GM12892 (cell line): ENCODE results near the gene LRRN2.

Experiments used
- DNase-seq: peaks from one replicate; pipeline ENCODE4 v3.0.0; 2011; ENCODE audit not compliant: insufficient read length
- FAIRE-seq: peaks from 2 replicates; lab custom pipeline; 2011; peaks lifted over from hg19 to GRCh38; lab: Jason Lieb, UNC
- POLR2A ChIP-seq: IDR thresholded peaks from 2 replicates; pipeline ENCODE4 v1.6.1; 2011; ENCODE audit warnings: low read depth, low read length, control low read depth
- POLR2AphosphoS5 ChIP-seq: IDR thresholded peaks from 2 replicates; pipeline ENCODE4 v1.6.1; 2011; ENCODE audit warnings: low read depth, low read length, control low read depth
- TAF1 ChIP-seq: IDR thresholded peaks from 2 replicates; pipeline ENCODE4 v1.6.1; 2011; ENCODE audit warnings: low read depth, mild to moderate bottlenecking, control low read depth, low read length, borderline replicate concordance

LRRN2 gene

GRCh38 chr1:204581759-204582158 is 103.8 kb downstream of the LRRN2 start:
- TF ChIP-seq TAF1 (no peak), POLR2A (no peak), POLR2AphosphoS5 (no peak)
- DNase-seq (no peak), FAIRE-seq (peak; percentile 33)

DNA sequence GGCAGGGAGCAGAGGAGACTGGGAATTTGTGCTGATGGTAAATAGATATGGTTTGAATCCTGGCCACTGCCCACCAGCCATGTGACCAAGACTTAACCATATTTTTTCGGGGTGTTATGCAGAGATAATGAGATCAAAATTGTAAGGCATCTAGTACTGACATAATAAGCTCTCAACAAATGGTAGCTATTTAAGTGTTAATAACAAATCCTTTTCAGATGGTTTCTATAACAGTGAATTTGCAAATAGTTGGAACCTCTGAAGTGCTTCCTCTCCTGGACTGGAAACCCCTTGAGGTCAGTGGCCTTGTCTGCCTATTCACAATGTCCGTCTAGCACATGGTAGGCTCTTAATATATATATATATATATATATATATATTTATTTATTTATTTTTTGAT is 104.7 kb downstream of the LRRN2 start:
- TF ChIP-seq TAF1 (no peak), POLR2A (no peak), POLR2AphosphoS5 (no peak)
- FAIRE-seq (no peak), DNase-seq (no peak)

DNA sequence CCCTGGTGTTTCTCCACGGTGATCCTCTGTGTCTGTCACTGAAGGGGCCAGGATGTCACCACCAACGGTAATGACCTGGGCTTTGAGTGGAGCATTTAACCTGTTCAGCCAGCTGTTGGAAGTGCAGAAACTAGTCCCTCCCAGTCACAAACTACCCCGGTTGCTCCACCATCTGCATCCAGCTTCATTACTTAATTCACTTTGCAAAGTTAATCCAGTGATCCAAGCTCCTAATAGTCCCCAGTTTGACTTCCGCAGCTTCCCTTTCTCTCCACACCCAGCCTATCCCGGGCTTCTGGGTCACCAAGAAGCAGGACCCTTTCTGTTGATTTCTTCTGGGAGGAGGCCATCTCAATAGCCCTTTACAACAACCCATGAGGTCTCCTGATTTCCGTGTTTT is 105.9 kb downstream of the LRRN2 start:
- DNase-seq = no peak
- FAIRE-seq = no peak

GRCh38 chr1:204578867-204579664 is 106.5 kb downstream of the LRRN2 start:
- TF ChIP-seq POLR2AphosphoS5 (no peak), POLR2A (no peak; the same call in 1 of the 2 replicates), TAF1 (0 out of 2 replicates have a peak, but pooled peaks have one; percentile 17)
- FAIRE-seq (peak; percentile 84), DNase-seq (peak; percentile 62)

More for the DNA sequence above, 105.9 kb downstream of the LRRN2 start:
- TF ChIP-seq POLR2AphosphoS5 = no peak
- no peak for TF ChIP-seq TAF1
- no peak for TF ChIP-seq POLR2A

DNA sequence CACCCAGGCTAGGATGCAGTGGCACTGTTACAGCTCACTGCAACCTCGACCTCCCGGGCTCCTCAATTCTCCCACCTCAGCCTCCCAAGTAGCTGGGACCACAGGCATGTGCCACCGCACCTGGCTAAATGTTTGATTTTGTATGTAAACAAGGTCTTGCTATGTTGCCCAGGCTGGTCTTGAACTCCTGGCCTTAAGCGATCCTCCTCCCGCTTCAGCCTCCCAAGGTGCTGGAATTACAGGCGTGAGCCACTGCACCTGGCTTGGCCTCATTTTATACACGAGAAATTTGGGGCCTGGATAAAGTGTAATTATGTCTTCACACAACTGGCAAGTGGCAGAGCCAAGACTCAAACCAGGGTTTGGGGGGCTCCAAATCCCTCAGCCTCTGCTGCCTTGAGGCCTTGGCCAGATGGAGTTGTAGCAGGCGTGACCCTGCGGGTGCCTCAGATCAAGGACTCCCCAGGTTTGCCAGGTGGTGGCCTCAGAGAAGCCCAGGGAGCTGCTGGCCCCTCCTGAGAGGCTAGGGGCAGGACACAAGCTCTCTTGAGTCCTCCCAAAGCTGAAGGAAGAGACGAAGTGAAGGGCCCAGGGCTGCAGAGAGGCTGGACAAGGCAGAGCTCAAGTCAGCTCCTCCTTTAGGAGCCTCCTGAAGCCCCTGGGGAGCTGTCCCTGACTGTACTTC is 107.6 kb downstream of the LRRN2 start:
- no peak for FAIRE-seq
- no peak for TF ChIP-seq POLR2A
- no peak for TF ChIP-seq TAF1
- TF ChIP-seq POLR2AphosphoS5 = no peak
- DNase-seq = no peak

GRCh38 chr1:204576422-204576821 is 109.1 kb downstream of the LRRN2 start:
- no peak for DNase-seq
- TF ChIP-seq TAF1 (no peak), POLR2AphosphoS5 (no peak), POLR2A (no peak)
- FAIRE-seq = no peak

- DNase-seq = no peak
- FAIRE-seq = no peak
- no peak for TF ChIP-seq POLR2AphosphoS5
- TF ChIP-seq TAF1 = no peak
- no peak for TF ChIP-seq POLR2A
These were observed 110.0 kb downstream of the LRRN2 start for GRCh38 chr1:204575221-204576190.

DNA sequence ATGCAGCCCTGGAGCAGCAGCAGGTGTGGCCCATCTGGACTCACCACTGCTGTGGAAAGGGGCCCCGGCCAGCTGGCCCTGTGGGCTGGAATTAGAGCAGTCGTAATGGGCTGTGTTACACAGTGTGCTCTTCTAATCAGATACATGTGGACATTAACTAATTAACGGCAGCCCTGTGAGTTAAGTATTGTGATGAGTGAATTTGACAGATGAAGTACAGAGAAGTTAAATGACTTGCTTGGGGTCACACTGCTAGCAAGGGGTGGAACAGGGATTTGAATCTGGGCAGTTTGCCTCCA is 110.7 kb downstream of the LRRN2 start:
- no peak for FAIRE-seq
- TF ChIP-seq POLR2AphosphoS5 (no peak), POLR2A (no peak), TAF1 (no peak)
- DNase-seq = no peak

- no peak for FAIRE-seq
- DNase-seq = no peak
- TF ChIP-seq POLR2AphosphoS5 (no peak), TAF1 (no peak), POLR2A (no peak)
These were observed 111.3 kb downstream of the LRRN2 start for GRCh38 chr1:204574016-204574864.

DNA sequence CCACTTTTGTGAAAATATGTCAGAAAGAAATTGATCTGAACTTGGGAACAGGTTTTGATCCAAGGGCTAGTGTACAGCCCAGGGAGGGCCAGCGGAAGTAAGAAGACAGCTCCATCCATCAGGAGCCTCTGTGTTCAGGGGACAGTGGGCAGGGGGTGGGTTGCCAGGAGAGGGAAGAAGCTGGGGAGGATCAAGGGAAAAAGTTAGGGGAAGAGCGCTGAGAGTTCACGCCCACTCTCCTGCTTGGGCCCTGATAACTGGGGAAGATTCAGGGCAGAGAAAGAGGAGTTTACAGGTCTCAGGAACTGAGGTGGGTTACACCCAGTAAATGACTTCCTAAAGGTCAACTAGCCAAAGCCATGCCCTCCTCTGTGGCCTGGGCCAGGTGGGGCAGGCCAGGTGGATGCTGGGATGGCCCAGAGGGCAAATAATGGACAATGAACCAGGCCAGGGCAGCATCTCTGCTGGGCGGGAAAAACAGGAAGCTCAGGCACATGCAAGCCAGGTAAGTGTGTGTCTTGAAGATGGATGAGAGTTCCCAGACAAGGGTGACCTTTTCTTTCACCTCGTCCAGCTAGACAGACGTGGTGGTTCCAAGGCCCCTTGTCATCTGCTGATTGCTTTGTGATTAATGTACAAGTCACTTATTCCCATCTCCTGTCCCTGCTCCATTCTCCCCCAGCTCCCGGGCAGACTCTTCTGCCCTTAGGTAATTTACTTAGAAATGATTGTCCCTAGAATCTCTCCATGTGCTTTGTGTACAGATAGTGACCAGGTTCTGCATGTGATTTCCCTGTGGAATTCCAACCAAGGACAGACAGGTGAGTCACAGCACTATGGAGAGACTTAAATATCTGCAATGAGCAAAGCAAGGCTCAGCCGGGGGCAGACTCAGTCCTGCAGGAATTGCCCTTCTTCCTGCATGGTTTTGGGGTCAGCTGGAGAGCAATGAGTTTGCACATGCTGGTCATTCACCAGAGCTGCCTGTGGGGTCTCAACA is 112.3 kb downstream of the LRRN2 start:
- FAIRE-seq (no peak), DNase-seq (no peak)
- TF ChIP-seq POLR2AphosphoS5 = no peak
- TF ChIP-seq POLR2A = no peak
- no peak for TF ChIP-seq TAF1
